Ovary (tissue), 3 donors: ENCODE results near the gene LTB4R.

Experiments
- EP300 ChIP-seq: sonication (generic); formaldehyde crosslinking; IDR thresholded peaks from one replicate; pipeline ENCODE4 v1.6.1; 2017; ENCODE audit warnings: antibody characterized with exemption
- POLR2A ChIP-seq: fragments of 450-650 bp; IDR thresholded peaks from one replicate; pipeline ENCODE4 v1.6.1; 2017; ENCODE audit warnings: antibody characterized with exemption, mild to moderate bottlenecking, moderate library complexity
- TF ChIP-seq, protein P1 (sequence below), 3 donors: fragments of 450-650 bp in 2 of 3; fragments of 200-600 bp in 1 of 3; IDR thresholded peaks; one replicate each; pipeline versions ENCODE4 v1.5.1 to v1.8.0; 2016 to 2022; ENCODE audit warnings: antibody characterized with exemption in 3 of 3, mild to moderate bottlenecking in 1 of 3
- donor health status: DM: no; HTN: no; CAD: no.

DNA sequence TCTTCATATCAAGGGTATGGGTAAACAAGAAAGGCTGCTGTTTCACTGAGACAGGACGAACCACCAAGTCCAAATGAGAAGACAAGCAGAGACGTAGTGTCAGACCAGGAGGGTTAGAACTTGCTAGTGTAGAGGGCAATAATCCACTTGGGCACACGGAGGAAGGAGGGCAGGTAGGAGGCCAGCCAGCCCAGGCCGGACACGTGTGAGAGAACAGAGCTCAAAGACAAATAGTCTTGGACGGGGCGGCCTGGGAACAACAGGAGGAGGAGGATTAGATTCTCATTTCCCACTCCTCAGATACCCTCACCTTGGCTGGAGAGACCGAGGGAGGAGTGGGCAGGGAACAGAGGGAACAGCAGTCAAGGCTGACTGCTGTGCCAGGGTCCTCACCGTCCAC lies 20.6 kb upstream of the LTB4R start:
- TF ChIP-seq POLR2A (no peak), EP300 (no peak)
- TF ChIP-seq, protein P1, sequence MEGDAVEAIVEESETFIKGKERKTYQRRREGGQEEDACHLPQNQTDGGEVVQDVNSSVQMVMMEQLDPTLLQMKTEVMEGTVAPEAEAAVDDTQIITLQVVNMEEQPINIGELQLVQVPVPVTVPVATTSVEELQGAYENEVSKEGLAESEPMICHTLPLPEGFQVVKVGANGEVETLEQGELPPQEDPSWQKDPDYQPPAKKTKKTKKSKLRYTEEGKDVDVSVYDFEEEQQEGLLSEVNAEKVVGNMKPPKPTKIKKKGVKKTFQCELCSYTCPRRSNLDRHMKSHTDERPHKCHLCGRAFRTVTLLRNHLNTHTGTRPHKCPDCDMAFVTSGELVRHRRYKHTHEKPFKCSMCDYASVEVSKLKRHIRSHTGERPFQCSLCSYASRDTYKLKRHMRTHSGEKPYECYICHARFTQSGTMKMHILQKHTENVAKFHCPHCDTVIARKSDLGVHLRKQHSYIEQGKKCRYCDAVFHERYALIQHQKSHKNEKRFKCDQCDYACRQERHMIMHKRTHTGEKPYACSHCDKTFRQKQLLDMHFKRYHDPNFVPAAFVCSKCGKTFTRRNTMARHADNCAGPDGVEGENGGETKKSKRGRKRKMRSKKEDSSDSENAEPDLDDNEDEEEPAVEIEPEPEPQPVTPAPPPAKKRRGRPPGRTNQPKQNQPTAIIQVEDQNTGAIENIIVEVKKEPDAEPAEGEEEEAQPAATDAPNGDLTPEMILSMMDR (IDR thresholded peaks at IDR 0.05): no peak
